AG20443 (cell line): ENCODE measurements around the gene CLTRN.
"Not testable (repeated sequence)": the region's sequence is repeated elsewhere in the genome, so short reads cannot be mapped to it uniquely, and the experiment has no call there.

Source experiments
- DNase-seq: peaks from one replicate; pipeline ENCODE4 v3.0.0; 2012; ENCODE audit warnings: low spot score, mixed read lengths

CLTRN gene

DNA sequence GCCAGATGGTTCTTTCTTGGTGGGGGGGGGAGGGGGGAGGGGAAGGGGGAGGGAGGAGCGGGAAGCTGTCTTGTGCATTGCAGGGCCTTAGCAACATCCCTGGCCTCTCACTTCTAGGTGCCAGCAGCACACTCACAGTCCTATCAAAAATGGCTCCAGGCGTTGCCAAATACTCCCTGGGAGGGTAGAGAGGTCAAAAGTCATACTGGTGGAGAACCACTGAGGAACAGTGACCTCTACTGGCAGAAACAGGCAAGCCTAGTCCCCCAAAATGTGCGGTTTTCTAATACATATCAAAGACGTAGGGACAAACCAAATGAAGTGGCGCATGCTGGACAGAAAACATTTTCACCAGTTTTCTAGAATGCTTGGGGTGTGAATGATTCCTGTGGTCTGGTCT is 17.1 kb downstream of the CLTRN start:
- DNase-seq, result not testable (repeated sequence)

DNA sequence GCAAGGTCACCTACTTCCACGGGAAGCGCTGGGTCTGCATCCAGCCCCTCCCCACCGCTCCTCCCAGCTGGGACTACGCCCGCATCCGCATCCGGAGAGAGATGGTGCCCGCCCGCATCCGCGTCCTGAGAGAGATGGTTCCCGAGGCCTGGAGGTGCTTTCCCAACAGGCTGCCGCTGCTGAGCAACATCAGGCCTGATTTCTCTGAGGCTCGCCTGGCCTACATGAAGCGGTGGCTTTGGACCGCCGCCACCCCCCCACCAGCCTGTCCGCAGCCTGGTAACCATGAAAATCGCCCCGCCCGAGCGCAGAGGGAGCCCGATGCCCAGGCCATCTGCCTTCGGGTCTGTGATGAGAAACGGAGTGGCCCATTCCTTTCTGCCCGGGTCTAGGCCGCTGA is 18.1 kb downstream of the CLTRN start:
- no peak for DNase-seq

DNA sequence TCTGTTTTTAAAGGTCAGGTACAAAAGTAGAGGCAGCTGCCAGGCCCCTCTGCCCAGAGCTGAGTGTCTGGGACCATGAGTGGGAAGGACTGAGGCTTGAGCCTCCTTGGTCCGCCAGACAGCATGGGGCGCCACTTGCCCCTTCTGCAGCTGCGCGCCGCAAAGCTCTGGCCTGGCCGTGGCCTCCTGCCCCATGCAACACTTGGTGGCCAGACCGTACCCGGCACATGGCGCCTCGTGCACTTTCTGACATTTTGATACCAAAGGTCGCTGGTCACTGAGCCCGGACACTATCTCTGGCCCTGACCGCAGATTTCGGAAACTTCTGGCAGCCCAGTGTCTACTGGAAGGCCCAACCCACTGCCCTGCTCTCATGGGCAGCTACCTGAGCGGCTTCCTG is 18.6 kb downstream of the CLTRN start:
- no peak for DNase-seq

DNA sequence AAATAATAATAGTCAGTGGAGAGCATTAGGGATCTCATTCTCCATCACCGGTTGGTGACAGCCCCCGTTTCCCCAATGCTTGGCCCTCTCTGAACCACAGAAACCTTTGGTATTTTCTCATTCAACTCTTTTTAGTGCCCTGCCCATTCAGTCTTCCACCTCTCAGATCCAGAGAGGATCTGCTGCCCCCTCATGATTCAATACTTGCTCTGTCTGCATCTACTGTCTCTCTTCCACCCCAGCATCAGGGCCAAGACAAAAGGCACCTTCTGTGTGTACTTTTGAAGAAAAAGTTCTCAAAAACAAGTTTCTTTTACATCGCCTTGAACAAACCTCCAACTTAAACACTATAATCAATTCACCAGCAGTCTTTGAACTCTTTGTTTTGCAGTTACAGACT is 19.3 kb downstream of the CLTRN start:
- DNase-seq, result no peak

DNA sequence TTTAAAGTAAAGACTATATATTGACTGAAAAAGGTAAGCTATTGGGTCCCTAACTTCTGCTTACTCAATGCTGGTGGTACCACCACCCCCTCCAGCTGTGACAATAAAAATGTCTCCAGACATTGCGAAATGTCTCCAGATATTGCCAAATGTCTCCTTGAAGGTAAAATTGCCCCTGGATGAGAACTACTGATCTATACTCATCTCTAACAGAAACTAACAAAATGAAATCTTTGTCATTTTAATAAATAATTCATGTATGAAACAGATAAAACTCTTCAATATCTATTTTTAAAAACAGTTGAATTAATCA is 20.1 kb downstream of the CLTRN start:
- no peak for DNase-seq

DNA sequence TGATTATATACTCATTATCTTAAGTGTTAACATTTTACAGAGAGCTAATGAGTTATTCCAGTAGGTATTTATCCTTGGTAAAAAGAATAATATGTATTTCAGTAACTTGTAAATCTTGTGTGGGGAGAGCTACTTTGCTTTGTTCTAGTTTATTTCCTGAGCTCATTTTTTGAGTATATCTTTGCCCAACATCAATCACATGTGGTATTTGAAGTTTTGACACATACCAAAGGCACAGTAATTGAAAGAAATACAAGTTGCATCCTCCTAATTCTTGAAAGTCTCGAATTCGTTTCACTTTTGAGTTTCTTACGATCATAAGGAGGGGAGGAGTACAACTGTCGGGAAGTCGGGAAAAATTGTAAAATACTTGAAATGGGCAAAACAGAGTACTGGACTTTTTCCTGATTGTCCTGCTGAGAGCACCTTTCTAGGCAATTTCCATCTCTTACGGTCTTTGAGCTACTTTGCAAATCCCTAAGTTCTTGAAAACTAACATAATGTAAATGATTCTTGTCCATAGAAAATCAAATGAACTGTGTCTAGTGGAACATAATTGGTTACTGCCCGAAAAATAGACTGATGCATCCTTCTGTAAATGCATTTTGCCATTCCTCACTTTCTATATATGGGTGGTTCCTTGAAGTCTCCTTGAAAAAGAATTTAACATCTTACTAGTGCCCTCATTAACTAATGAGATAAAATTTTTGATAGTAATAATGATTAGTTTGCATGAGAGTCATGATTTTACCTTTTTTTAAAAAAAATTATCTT is 20.6 kb downstream of the CLTRN start:
- no peak for DNase-seq

DNA sequence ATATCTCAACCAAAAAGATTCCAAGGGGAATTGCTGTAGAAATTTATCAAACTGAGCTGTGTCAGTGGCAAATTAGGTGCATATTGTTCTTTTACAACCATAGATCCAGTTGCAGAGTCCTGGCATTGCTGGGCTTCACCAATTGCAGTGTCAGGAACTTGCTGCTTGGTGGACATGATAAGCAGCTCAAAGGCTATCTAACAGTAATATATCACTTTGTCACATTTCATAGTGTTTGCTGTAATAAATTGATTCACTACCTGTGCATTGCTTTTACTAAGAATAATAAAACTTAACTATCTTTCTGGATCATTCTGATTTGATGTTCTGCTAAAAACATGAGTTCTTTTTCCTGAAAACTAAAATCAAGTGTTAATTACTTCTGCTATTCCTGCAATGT is 33.0 kb downstream of the CLTRN start:
- no peak for DNase-seq

DNA sequence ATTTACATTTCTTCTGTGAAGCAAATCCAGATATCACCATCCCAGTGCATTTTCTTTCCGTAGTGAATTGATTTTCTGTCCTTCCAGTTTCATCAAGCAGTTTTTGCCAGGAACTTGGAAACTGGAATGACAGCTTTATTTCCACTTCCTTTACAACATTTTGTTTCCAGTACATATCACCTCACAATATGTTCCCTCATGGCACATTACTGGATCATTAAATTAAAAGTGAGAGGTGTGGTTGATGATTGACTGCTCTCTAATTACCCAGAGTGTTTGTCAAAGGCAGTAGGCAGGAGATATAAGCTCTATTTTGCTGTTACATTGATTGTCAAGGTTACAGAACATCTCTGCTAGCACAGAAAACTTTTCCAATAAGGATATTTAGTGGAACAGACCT is 41.6 kb downstream of the CLTRN start:
- DNase-seq, result no peak

DNA sequence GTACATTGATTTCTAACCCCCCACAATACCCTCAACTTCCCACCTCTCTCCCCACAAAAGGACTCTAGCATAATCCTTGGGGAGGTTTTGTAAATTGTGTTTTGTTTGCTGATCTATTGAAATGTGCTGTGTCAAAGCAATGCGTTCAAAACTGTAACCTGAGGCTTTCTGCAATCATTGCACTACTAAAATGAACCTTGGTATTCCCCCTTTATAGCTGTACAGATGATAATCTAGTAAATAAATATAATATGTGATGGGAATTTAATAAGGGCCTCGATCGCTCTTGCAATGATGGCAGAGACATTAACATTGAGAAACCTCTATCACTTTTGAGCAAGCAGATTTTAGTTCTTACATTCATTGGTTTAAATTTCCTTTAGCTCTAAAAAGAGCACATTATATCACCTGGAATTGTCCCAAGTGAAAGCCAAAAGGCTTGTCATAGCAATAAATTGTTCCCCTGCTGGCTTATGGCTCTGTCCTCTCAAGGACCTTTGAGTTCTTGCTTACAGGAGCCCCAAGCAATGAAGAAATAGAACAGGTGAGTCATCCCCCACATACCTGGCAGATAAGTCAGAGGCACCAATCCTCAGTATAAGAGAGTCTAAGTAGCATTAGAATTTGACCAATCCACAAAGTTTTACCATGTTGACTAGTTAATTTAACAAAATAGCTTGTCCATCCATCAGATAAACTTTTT is 45.4 kb downstream of the CLTRN start:
- DNase-seq, result no peak

DNA sequence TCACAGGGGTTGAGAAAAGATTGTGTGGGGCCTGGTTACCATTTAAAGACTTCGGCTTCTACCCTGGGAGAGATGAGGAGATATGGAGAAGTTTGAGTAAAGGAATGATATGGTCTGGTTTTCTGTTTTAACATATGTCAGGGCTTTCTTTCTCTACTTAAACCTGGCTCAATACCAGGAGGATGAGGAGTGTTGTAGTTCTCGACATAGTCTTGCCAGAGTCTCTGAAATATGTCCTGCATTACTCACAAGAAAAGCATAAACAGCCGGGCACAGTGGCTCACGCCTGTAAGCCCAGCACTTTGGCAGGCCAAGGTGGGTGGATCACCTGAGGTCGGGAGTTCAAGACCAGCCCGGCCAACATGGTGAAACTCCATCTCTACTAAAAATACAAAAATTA is 47.5 kb downstream of the CLTRN start:
- no peak for DNase-seq

DNA sequence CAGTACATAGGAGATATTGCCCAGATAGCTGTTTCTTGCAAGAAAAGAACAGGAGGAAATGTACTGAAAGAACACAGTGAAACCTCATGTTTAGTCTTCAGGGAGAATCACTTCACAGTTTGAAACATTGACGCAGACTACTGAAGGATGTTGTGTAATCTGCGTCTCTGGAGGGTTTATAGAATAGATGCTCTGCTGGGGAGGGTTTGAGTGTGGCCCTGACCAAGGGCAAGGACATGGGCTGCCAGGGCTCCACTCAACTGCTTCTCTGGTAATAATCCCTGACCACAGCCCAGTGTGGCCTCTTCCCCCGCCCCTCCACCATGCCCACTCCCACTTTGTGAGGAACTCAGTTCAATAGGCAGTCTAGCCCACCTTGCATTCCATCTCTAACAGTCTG is 48.1 kb downstream of the CLTRN start:
- no peak for DNase-seq

DNA sequence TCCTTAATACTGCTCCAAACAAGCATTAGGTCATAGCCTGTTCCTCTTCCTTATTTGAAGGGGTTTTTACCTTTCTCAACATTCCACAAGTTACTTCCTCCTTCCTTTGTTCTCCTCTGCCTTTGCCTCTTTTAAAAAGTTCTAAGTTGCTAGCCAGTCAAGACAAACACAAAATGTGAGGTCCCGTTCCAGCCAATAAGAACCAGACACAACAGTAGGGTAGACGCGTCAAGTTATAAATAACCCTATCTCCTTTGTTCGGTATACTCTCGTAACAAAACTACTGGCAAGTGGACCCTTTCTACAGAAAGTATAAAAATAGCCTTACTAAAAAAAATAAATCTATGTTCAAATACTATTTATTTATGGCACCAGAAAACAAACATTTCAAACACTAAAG is 57.5 kb downstream of the CLTRN start:
- DNase-seq, result no peak

DNA sequence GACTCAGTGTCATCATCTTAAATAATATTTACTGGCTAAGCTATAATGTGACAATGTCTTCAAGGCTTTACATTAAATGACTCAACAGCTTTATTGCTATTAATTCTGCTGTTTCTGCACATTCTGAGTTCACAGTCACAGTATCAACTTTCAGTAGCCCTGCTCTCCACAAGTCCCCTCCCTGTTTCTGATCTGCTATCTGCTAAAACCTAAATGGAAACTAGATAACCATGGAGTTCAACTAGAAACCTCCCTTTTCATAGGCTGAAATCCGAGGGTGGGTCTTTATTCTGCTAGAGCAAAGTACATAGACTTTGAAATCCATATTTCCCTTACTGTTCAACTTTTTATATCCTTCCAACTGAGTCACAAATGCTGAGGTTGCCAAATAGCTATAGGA is 58.5 kb downstream of the CLTRN start:
- no peak for DNase-seq

DNA sequence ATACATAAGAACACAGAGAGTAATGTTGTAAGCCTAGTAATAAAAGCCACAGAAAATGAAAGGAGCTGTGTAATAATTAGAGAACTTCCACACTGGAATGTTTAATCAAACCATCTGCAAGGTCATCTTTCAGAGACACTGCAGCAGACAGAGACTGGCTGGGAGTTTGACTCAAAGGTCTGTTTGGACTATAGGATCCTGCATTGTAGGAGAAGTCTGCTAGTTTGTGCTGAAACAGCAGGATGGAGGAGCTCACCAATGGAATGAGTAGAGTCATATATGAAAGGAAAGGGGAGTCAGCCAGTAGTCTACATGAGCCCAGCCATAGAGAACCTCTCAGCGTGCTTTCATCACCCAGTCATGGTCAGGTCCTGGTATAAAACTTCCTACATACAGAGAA is 59.4 kb downstream of the CLTRN start:
- DNase-seq, result no peak

DNA sequence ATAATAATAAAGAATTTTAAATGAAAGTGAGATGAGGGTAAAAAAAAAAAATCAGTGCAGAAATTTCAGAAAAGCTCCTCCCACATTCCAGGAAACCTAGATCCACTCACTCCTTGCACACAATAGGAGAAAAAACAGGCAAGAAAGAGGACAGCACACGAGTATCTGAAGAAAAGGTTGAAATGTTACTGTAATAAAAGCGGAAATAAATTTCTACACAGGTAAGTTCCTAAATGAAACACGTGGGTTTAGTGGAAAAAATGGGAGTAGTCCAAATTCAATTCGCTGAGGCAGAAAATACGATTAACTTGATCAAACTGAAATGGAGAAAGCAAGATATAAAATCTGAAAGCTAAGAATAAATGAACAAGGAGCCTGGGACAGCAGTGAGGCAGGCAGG is 61.8 kb downstream of the CLTRN start:
- no peak for DNase-seq

DNA sequence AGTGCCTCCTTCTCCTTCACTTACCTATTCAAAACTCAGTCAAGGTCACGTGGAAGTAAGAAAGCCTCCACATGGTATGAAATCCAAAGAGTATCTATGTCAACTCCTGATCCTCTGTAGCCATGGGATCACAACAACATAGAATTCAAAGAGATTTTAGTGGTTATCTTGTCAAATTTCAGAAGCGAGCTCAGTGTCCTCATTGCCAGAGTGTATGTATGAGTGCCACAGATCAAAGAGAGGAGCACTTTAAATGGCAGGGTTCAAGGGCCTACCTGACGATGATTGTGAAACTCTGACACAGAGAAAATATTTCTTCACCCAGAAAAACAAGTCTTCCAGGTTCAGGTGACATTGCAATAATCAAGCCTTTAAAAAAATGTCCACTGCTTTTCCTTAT is 62.7 kb downstream of the CLTRN start:
- DNase-seq, result no peak

DNA sequence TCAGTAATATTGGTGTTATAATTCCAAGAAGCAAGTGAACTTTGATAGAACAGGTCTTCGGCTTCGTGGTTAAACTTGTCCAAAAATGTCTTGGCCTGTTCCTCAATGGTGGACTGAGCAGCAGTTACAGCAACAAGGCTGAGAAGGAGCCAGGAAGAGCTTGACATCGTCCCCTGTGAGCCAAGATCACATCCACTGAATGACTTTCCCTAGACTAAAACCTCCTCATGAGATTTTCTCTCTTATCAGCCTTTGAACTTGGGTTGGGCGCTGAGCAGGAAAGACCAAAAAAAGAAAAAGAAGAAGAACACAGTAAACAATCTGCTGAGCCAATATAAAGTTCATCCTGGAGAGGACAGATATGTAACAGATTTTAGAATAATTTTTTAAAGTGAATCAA is 63.9 kb downstream of the CLTRN start, which contains the start of gene ACE2:
ACE2 (minus strand) TSS at position 216 of the 400 bp plus-strand sequence; CDS start at position 167, 49 bp downstream.
- no peak for DNase-seq

DNA sequence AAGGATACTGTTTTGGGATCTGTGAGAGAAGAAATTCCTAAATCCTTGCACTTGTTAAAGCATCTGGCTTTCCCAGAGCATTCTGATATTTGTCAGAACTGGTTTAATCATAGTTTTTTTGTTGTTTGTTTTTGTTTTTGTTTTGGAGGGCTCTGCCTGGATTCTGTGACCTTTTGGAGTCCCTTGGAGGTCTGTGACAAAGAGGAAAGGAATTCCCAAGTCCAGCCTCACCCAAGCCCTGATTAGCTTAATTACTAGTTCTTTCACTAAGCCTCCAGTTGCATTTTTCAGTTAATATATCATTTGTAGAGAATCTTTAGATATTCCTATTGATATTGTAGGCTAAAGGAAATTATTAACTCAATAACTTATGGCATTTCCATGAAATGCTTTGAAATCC is 64.6 kb downstream of the CLTRN start:
- no peak for DNase-seq

DNA sequence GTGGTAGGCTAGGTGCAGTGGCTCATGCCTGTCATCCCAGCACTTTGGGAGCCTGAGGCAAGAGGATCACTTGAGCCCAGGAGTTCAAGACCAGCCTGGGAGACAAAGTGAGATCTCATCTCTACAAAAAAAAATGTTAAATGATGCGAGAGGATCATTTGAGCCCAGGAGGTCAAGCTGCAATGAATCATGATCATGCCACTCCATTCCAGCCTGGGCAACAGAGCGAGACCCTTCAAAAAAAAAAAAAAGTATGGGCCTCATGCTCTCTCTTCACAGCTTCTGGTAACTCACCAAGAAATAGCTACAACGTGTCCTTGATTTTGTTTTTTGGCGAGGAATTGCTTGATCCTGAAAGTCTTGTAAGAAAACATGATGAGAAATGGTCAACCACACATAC is 65.1 kb downstream of the CLTRN start:
- no peak for DNase-seq

DNA sequence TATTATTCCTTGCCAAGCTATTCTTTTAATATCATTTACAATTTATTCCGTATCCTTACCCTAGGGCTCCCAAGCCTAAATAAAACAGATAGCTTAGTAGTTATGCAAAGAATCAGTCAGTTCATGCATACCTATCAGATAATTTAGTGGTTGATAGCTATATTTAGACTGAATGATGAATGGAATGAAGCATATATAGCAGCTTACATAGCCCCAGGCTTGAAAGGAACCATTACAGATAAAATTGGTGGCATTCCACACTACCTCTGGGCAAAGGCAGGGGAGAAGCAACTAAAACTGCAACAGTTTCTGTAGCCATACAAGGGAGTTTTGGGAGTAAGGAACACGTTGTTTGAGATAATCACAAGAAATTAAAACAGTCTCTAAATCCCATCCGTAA is 66.6 kb downstream of the CLTRN start:
- no peak for DNase-seq

DNA sequence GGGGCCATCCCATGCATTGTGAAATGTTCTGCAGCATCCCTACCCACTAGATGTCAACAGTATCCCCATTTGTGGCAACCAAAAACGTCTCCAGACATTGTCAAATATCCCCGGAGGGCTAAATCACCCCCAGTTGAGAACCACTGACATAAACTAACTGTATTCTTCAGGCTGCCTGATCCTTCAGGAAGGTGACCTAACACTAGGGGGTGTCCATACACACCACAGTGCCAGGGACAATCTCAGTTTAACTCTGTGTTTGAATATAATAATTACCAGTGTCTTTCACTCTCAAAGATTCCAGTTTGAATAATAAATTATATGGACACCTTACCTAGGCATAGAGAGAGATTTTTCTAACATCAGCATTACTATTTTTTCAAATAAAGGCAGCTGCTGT is 70.2 kb downstream of the CLTRN start:
- DNase-seq, result no peak

DNA sequence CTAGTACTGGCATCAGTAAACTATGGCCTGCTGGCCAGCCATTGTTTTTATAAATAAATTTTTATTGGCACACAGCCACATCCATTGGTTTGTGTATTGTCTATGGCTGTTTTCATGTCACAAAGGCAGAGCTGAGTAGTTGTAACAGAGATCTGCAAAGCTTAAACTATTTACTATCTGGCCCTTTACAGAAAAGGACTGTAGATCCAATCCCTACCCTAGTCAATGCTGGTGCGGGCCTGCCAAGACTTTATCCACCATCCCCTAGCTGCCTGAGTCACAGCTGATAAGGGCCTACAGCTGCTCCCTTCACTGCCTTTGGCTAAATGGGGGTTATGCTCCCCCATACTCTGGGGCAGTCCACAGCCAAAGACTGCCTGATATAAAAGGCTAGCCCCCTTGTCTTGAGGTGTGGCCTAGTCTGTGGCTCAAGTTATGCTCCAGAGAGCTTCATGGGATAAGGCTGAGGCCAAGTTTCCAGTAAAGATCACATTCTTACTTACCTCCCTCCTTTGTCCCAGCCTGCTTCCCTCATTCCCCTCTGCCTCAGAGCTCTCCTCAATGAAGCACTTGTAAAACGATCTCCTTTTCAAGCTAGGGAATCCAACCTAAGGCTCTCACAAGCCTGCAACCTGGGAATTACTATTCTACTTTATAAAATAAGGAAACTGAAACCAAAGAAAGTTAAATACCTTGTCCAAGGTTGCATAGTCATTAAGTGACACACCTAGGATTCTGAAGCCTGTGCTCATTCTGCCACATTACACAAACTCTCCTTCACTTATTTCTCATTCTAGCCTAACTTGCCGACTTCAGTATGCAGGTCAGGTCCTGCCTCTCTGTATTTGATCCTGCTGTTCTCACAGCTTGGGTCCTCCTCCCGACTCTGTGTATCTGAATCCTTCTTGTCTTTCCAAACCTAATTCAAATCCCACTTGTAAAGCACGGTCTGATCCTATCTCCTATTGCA is 84.5 kb downstream of the CLTRN start:
- DNase-seq, result no peak
